ENCODE measurements around the gene LARP7.
A peak's percentile ranks its signal among the peaks of the same experiment; 100 is the strongest.
"Not testable (repeated sequence)": the region's sequence is repeated elsewhere in the genome, so short reads cannot be mapped to it uniquely, and the experiment has no call there.

LARP7 gene

GRCh38 chr4:112651641-112652040, 14.7 kb downstream of the LARP7 start:
- no peak for DNase-seq

GRCh38 chr4:112652216-112652615, 15.3 kb downstream of the LARP7 start:
- DNase-seq: no peak

- no peak for DNase-seq
Measured at GRCh38 chr4:112655270-112655669, 18.3 kb downstream of the LARP7 start.

- not testable (repeated sequence) for DNase-seq
Measured at GRCh38 chr4:112656115-112656514, 19.2 kb downstream of the LARP7 start.

GRCh38 chr4:112664611-112665010, 27.7 kb downstream of the LARP7 start:
- no peak for DNase-seq

GRCh38 chr4:112668131-112668530, 31.2 kb downstream of the LARP7 start:
- DNase-seq: no peak

- no peak for DNase-seq
Measured at GRCh38 chr4:112673076-112673475, 36.1 kb downstream of the LARP7 start.

- no peak for DNase-seq
Measured at GRCh38 chr4:112673686-112674085, 36.7 kb downstream of the LARP7 start.

- no peak for DNase-seq
Measured at GRCh38 chr4:112674376-112674775, 37.4 kb downstream of the LARP7 start.

- DNase-seq: no peak
Measured at GRCh38 chr4:112677519-112678091, 40.7 kb downstream of the LARP7 start.

- DNase-seq: no peak
Measured at GRCh38 chr4:112680996-112681395, 44.1 kb downstream of the LARP7 start.

GRCh38 chr4:112693507-112693906, 56.6 kb downstream of the LARP7 start:
- no peak for DNase-seq

- DNase-seq: no peak
Measured at GRCh38 chr4:112700679-112701078, 63.7 kb downstream of the LARP7 start.

- DNase-seq: no peak
Measured at GRCh38 chr4:112702892-112703291, 65.9 kb downstream of the LARP7 start.

- no peak for DNase-seq
Measured at GRCh38 chr4:112704322-112704721, 67.4 kb downstream of the LARP7 start.

- DNase-seq: peak; percentile 10
Measured at GRCh38 chr4:112704991-112705845, 68.3 kb downstream of the LARP7 start.

- DNase-seq: peak; percentile 7
Measured at GRCh38 chr4:112705891-112706839, 69.2 kb downstream of the LARP7 start.

- no peak for DNase-seq
Measured at GRCh38 chr4:112706840-112707207, 69.9 kb downstream of the LARP7 start.

All from suppressor macrophage treated with lipopolysaccharide for 4 hours (primary cell).